Body of pancreas (tissue), 4 donors: Measurements from ENCODE around the gene PSEN1.

Experiments used
- CTCF ChIP-seq, 7 experiments: fragments of 450-650 bp in 4 of 7; fragments of 200-600 bp in 3 of 7; sonication (generic) in 3 of 7; IDR thresholded peaks; one replicate each; pipeline ENCODE4 v1.5.1; 2016 to 2019; ENCODE audit warnings: antibody characterized with exemption in 7 of 7
- POLR2A ChIP-seq, 3 donors: fragments of 450-650 bp; IDR thresholded peaks; one replicate each; pipeline ENCODE4 v1.6.1; 2016; ENCODE audit warnings: antibody characterized with exemption in 3 of 3, mild to moderate bottlenecking in 2 of 3

GRCh38 chr14:73146111-73146510 is 9.8 kb downstream of the PSEN1 start:
- TF ChIP-seq CTCF (IDR thresholded peaks at IDR 0.05) (no peak), POLR2A (IDR thresholded peaks at IDR 0.05) (no peak)
